ENCODE measurements around the gene ADSS1. TPM values are rescaled to one million over a fixed set of nuclear protein-coding genes. Genes with fewer than 3 reads are reported as not detected.

Gene ADSS1
- polyA plus RNA-seq, 1 donor (not counting 4 experiments of a cell fraction or from before 2014, with no cell fraction given): 1.7 TPM

GRCh38 chr14:104785708-104786080 lies 61.7 kb downstream of the ADSS1 start:
- Histone ChIP-seq H3K27ac (ENCODE audit: control insufficient read depth, insufficient read depth, low read length) (no peak overlapping the region), H3K9me3 (ENCODE audit: control insufficient read depth, low read depth, low read length) (no peaks in the 10 kb centered on the region), H3K4me3 (ENCODE audit: control insufficient read depth in 2 of 3, extremely low read depth in 1 of 3, insufficient read depth in 2 of 3, low read depth in 1 of 3, low read length in 3 of 3) (no peak overlapping the region), H3K4me1 (ENCODE audit: control insufficient read depth, extremely low read depth, insufficient read depth, low read length) (no peaks in the 10 kb centered on the region), H4K20me1 (ENCODE audit: control insufficient read depth, extremely low read depth, insufficient read depth, low read length) (peaks cover 13% of the 10 kb centered on the region), H3K9me1 (ENCODE audit: control insufficient read depth, extremely low read depth, insufficient read depth, low read length) (no peaks in the 10 kb centered on the region), H2AFZ (ENCODE audit: control insufficient read depth, low read length) (no peak overlapping the region), H3K79me2 (ENCODE audit: control insufficient read depth, insufficient read depth, low read length) (peaks cover 54% of the 10 kb centered on the region), H3K27me3 (ENCODE audit: control insufficient read depth, extremely low read depth, insufficient read depth, low read length) (no peaks in the 10 kb centered on the region), H3K36me3 (ENCODE audit: control insufficient read depth in 2 of 2, extremely low read depth in 1 of 2, insufficient read depth in 2 of 2, low read length in 2 of 2) (peaks cover 4 to 15% of the 10 kb centered on the region in 2 experiments), H3K4me2 (ENCODE audit: control insufficient read depth, extremely low read depth, insufficient read depth, low read depth, low read length) (no peak overlapping the region), H3K9ac (ENCODE audit: control insufficient read depth, extremely low read depth, insufficient read depth, low read length) (no peak overlapping the region)
- dilution Hi-C loops (cut with MboI; ENCODE audit: extremely low pct_ligation_motif_present, low sequenced_read_pairs): no loop called here
- TF ChIP-seq EZH2 (IDR thresholded peaks at IDR 0.05; ENCODE audit: low read length) (no peak), CTCF (optimal IDR thresholded peaks at IDR 0.05 in 1 of 3, IDR thresholded peaks at IDR 0.05 in 1 of 3, conservative IDR thresholded peaks at IDR 0.05 in 1 of 3; ENCODE audit: extremely low read depth in 1 of 3, insufficient read depth in 2 of 3, low read length in 3 of 3) (no peak)
- FAIRE-seq: no peak
- no peak for DNase-seq (ENCODE audit: low read depth, low spot score)

- no peaks in the 10 kb centered on the region for H3K9me1 ChIP-seq (ENCODE audit: control insufficient read depth, extremely low read depth, insufficient read depth, low read length)
- peaks cover 58% of the 10 kb centered on the region for H3K79me2 ChIP-seq (ENCODE audit: control insufficient read depth, insufficient read depth, low read length)
- no peak for FAIRE-seq
Observed at GRCh38 chr14:104786091-104786586, 62.1 kb downstream of the ADSS1 start.

More at GRCh38 chr14:104786091-104786586, 62.1 kb downstream of the ADSS1 start:
- Histone ChIP-seq H3K4me2 (ENCODE audit: control insufficient read depth, extremely low read depth, insufficient read depth, low read depth, low read length) (no peak overlapping the region), H3K4me1 (ENCODE audit: control insufficient read depth, extremely low read depth, insufficient read depth, low read length) (no peaks in the 10 kb centered on the region), H3K27ac (ENCODE audit: control insufficient read depth, insufficient read depth, low read length) (no peak overlapping the region), H3K9me3 (ENCODE audit: control insufficient read depth, low read depth, low read length) (no peaks in the 10 kb centered on the region), H4K20me1 (ENCODE audit: control insufficient read depth, extremely low read depth, insufficient read depth, low read length) (peaks cover 13% of the 10 kb centered on the region), H3K9ac (ENCODE audit: control insufficient read depth, extremely low read depth, insufficient read depth, low read length) (no peak overlapping the region), H3K27me3 (ENCODE audit: control insufficient read depth, extremely low read depth, insufficient read depth, low read length) (no peaks in the 10 kb centered on the region), H2AFZ (ENCODE audit: control insufficient read depth, low read length) (no peak overlapping the region), H3K36me3 (ENCODE audit: control insufficient read depth in 2 of 2, extremely low read depth in 1 of 2, insufficient read depth in 2 of 2, low read length in 2 of 2) (peaks cover 9 to 18% of the 10 kb centered on the region in 2 experiments), H3K4me3 (ENCODE audit: control insufficient read depth in 2 of 3, extremely low read depth in 1 of 3, insufficient read depth in 2 of 3, low read depth in 1 of 3, low read length in 3 of 3) (no peak overlapping the region)
- TF ChIP-seq CTCF (optimal IDR thresholded peaks at IDR 0.05 in 1 of 3, IDR thresholded peaks at IDR 0.05 in 1 of 3, conservative IDR thresholded peaks at IDR 0.05 in 1 of 3; ENCODE audit: extremely low read depth in 1 of 3, insufficient read depth in 2 of 3, low read length in 3 of 3): peak in 1 of 3 experiments; percentile 16
- TF ChIP-seq EZH2 (IDR thresholded peaks at IDR 0.05; ENCODE audit: low read length): no peak
- dilution Hi-C loops (cut with MboI; ENCODE audit: extremely low pct_ligation_motif_present, low sequenced_read_pairs): no loop called here
- DNase-seq (ENCODE audit: low read depth, low spot score): no peak

Measured in keratinocyte (primary cell).